Osteocyte (in vitro differentiated cells): ENCODE data around the gene DAPK2. TPM values are rescaled to one million over a fixed set of nuclear protein-coding genes. Genes with fewer than 3 reads are reported as not detected.

Source experiments
- DNase-seq: peaks from one replicate; pipeline ENCODE4 v3.0.0; 2021; ENCODE audit warnings: mixed read lengths; ENCODE audit not compliant: unreplicated experiment; ENCODE audit errors: extremely low spot score
- H3K27ac Mint-ChIP-seq: one replicate; pipeline ENCODE4 v1.8.0; 2021; ENCODE audit warnings: mild to moderate bottlenecking, mixed read lengths; ENCODE audit not compliant: unreplicated experiment
- H3K27me3 Mint-ChIP-seq: one replicate; pipeline ENCODE4 v1.8.0; 2021; ENCODE audit warnings: mixed read lengths; ENCODE audit not compliant: unreplicated experiment
- H3K36me3 Mint-ChIP-seq: one replicate; pipeline ENCODE4 v1.8.0; 2021; ENCODE audit warnings: mixed read lengths; ENCODE audit not compliant: unreplicated experiment
- H3K4me1 Mint-ChIP-seq: one replicate; pipeline ENCODE4 v1.8.0; 2021; ENCODE audit warnings: mixed read lengths; ENCODE audit not compliant: unreplicated experiment
- H3K4me3 Mint-ChIP-seq: one replicate; pipeline ENCODE4 v1.8.0; 2021; ENCODE audit warnings: mild to moderate bottlenecking, moderate library complexity, mixed read lengths; ENCODE audit not compliant: unreplicated experiment
- H3K9me3 Mint-ChIP-seq: one replicate; pipeline ENCODE4 v1.8.0; 2021; ENCODE audit warnings: mixed read lengths; ENCODE audit not compliant: unreplicated experiment
- total RNA-seq: library from RNA; stranded (reverse); gene quantifications from 2 replicates; pipeline ENCODE4 v1.2.1, GENCODE V29; 2021
- TF ChIP-seq, protein P1 (sequence below): fragments of 200-600 bp; sonication (generic); IDR thresholded peaks from 2 replicates; pipeline ENCODE4 v1.5.0; 2021; ENCODE audit warnings: antibody characterized with exemption, mild to moderate bottlenecking, moderate library complexity

The DAPK2 gene
- total RNA-seq, 1 donor from 2014 or later, result 17.6 TPM

DNA sequence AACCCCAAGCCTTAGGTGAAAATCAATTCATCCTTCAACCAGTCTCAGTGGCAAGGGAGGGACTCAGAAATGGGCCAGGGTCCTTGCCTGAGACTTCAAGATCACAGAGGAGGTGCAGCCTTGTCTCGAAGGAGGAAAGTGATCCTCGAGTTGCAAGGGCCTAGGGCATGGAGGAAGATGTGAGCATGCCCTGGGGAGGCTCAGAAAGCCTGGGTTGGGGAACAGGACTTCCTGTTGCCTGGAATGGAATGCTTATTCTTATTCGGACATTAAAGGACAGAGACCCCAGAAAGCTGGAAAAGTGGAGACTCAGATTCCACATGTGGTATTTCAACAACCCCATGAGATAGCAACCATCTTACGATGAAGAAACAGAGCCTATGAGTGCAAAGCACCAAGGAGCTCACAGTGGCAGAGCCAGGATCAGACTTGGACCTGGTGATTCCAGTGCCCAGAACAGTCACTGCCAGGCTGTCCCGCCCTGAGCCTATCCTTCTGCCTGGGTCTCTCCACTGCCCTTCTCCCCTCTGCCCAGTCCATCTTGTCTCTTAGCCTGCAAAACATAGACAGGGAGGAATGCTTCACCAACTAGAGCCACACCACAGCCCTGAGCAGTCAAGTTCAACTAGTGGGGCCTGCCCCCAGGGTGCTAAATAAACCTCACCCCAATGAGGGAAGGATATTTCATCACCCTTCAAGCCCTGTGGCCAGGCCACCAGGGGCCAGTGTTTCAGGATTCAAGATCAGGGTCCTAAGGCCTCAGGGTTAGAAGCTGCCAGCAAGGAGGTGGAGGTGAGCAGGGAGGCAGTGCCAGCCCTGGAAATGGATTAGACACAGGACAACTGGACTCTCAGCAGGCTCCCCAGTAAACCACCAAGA, 21.9 kb downstream of the DAPK2 start:
- H3K27me3 Mint-ChIP-seq, result no peaks in the 10 kb centered on the region
- DNase-seq, result no peak
- peaks cover 31% of the 10 kb centered on the region for H3K4me1 Mint-ChIP-seq
- H3K4me3 Mint-ChIP-seq, result no peak overlapping the region
- no peak overlapping the region for H3K27ac Mint-ChIP-seq
- TF ChIP-seq, protein P1, sequence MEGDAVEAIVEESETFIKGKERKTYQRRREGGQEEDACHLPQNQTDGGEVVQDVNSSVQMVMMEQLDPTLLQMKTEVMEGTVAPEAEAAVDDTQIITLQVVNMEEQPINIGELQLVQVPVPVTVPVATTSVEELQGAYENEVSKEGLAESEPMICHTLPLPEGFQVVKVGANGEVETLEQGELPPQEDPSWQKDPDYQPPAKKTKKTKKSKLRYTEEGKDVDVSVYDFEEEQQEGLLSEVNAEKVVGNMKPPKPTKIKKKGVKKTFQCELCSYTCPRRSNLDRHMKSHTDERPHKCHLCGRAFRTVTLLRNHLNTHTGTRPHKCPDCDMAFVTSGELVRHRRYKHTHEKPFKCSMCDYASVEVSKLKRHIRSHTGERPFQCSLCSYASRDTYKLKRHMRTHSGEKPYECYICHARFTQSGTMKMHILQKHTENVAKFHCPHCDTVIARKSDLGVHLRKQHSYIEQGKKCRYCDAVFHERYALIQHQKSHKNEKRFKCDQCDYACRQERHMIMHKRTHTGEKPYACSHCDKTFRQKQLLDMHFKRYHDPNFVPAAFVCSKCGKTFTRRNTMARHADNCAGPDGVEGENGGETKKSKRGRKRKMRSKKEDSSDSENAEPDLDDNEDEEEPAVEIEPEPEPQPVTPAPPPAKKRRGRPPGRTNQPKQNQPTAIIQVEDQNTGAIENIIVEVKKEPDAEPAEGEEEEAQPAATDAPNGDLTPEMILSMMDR, result no peak
- H3K9me3 Mint-ChIP-seq, result no peaks in the 10 kb centered on the region
- peaks cover 5% of the 10 kb centered on the region for H3K36me3 Mint-ChIP-seq

- Mint-ChIP-seq H3K27me3 (no peaks in the 10 kb centered on the region), H3K4me3 (no peak overlapping the region), H3K27ac (no peak overlapping the region), H3K9me3 (no peaks in the 10 kb centered on the region), H3K4me1 (peaks cover 25% of the 10 kb centered on the region), H3K36me3 (peaks cover 5% of the 10 kb centered on the region)
- TF ChIP-seq, protein P1, result no peak
- DNase-seq, result no peak
Measured at GRCh38 chr15:64023220-64023619, 23.1 kb downstream of the DAPK2 start.

DNA sequence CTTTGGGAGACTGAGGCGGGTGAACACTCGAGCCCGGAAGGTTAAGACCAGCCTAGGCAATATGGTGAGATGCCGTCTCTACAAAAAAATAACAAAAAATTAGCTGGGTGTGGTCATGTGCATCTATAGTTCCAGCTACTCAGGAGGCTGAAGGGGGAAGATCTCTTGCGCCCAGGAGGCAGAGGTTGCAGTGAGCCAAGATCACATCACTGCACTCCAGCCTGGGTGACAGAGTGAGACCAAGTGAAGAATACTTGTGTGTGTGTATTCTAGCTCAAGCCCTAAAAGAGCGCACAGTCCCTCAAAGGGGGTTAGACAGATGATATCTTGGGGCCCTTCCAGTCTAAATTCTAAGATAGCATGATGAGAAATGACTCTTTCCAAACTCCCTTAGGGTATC, 23.7 kb downstream of the DAPK2 start:
- no peaks in the 10 kb centered on the region for H3K9me3 Mint-ChIP-seq
- H3K36me3 Mint-ChIP-seq, result peaks cover 5% of the 10 kb centered on the region
- H3K4me3 Mint-ChIP-seq, result no peak overlapping the region
- no peak for DNase-seq
- TF ChIP-seq, protein P1, result no peak
- H3K27ac Mint-ChIP-seq, result no peak overlapping the region
- H3K27me3 Mint-ChIP-seq, result no peaks in the 10 kb centered on the region
- peaks cover 23% of the 10 kb centered on the region for H3K4me1 Mint-ChIP-seq

GRCh38 chr15:64019764-64020163, 26.5 kb downstream of the DAPK2 start:
- peaks cover 17% of the 10 kb centered on the region for H3K4me1 Mint-ChIP-seq
- no peaks in the 10 kb centered on the region for H3K27me3 Mint-ChIP-seq
- TF ChIP-seq, protein P1, result no peak
- no peak overlapping the region for H3K27ac Mint-ChIP-seq
- no peaks in the 10 kb centered on the region for H3K9me3 Mint-ChIP-seq
- H3K36me3 Mint-ChIP-seq, result peaks cover 8% of the 10 kb centered on the region
- no peak for DNase-seq
- no peak overlapping the region for H3K4me3 Mint-ChIP-seq

DNA sequence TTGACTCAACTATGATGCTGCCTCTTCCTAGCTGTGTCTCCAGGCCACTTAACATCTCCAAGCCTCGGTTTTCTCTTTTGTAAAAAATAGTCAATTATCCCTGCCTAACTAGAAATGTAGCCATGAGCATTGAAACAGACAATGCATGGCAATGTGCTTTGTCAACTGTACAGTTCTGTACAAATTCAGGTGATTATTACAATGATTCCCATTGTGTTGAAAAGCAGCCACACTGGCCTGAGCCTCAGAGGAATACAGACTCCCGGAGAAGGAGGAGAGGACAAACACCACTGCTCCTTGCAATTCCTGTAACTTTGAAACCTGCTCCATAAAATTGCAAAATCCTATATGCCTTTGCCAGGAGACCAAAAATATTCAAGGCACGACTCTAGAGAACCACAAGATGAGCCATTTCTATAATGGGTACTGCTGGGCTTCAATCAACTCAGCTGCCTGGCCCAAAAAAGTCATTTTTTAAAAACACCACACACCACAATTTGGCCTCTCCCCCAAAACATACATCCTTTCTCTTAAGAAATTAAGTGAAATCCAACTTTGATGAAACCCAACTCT, 28.6 kb downstream of the DAPK2 start:
- H3K9me3 Mint-ChIP-seq, result no peaks in the 10 kb centered on the region
- DNase-seq, result no peak
- TF ChIP-seq, protein P1, result no peak
- peaks cover 8% of the 10 kb centered on the region for H3K4me1 Mint-ChIP-seq
- H3K36me3 Mint-ChIP-seq, result peaks cover 8% of the 10 kb centered on the region
- no peaks in the 10 kb centered on the region for H3K27me3 Mint-ChIP-seq
- no peak overlapping the region for H3K27ac Mint-ChIP-seq
- no peak overlapping the region for H3K4me3 Mint-ChIP-seq
